ENCODE data around the gene TGM1.
A peak's percentile ranks its signal among the peaks of the same experiment; 100 is the strongest.

The TGM1 gene

GRCh38 chr14:24292118-24292807 lies 29.3 kb upstream of the TGM1 start:
- DNase-seq: no peak

- no peak for DNase-seq
Observed at GRCh38 chr14:24291446-24292117, 28.6 kb upstream of the TGM1 start.

DNA sequence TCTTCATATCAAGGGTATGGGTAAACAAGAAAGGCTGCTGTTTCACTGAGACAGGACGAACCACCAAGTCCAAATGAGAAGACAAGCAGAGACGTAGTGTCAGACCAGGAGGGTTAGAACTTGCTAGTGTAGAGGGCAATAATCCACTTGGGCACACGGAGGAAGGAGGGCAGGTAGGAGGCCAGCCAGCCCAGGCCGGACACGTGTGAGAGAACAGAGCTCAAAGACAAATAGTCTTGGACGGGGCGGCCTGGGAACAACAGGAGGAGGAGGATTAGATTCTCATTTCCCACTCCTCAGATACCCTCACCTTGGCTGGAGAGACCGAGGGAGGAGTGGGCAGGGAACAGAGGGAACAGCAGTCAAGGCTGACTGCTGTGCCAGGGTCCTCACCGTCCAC lies 27.8 kb upstream of the TGM1 start:
- DNase-seq: no peak

DNA sequence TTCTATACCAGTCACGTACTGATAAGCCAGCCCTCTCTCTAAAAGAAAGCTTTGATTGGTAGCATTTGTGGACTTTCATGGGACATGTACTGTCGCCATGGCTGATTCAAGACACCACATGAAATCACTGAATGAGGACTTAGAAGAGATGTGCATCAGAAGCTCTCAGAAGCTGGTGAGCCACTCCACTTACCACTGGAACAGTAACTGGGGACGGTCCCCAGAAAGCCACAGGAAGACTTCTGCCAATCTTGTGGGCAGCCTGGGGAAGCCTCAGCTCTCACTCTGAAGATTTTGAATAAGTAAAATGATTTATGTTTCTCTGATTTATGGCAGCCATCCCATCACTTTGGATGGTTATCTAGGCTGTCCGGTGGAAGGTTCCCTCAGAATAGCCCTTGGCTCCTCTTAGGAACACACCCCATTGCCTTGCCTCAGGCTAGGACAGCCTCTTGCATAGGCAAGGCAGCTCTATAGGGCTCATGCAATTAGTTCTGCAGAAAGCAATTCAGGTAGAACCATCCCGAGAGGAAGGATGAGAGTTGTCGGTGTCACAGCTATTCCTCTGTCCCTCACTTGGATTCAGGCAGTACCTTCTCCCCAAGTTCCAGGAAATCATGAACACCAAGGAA lies 26.8 kb upstream of the TGM1 start:
- DNase-seq: no peak

GRCh38 chr14:24286996-24287395 lies 24.0 kb upstream of the TGM1 start:
- DNase-seq: no peak

DNA sequence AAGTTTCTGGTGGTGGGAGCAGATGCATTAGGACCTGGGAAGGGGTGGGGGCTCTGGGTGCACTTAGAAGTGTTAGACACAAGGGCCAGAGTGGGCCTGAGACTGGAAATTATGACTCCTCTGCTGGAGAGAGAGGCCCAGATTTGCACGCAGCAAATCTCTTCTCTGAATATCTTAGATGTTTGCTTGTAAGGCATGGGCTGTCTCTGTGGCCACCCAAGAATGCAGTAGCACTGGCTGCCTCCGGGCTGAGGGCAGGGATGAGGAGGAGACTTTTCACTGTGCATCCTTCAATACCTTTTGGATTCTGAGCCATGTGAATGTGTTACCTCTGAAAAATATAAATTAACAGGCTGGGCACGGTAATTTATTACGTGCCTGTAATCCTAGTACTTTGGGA lies 22.4 kb upstream of the TGM1 start:
- DNase-seq: no peak

- no peak for DNase-seq
Observed at GRCh38 chr14:24284501-24285035, 21.6 kb upstream of the TGM1 start.

DNA sequence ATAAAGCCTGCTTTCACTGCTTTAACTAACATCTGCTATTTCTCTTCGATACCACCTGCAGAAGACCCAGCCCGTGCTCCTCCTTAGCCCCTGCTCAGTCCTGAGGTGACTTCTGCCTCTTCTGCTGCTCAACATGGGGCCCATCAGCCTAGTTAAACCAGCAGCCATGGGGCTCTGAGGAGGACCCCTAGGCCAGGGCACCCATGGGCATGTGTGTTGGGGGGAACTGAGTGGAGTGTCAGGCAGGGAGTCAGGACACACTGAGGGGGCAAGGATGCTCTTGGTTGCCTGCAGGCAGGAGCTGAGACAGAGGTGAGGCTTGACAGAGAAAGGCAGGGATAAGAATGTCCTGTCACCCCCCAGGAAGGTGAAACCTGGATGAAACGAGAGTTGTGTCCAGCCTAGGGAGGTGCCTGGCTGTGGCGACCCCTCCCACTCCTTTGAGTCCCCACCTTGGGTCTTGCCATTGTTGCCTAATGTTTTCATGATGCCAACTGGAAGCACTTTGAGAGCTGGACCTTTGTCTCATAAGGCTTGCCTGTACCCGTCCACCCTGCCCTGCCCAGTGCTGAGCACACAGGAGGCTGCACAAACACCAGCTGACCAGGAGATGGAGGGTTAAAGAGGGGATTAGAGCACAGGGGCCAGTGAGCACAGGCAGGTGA lies 21.0 kb upstream of the TGM1 start:
- no peak for DNase-seq

- DNase-seq: no peak
Observed at GRCh38 chr14:24282736-24283135, 19.8 kb upstream of the TGM1 start.

DNA sequence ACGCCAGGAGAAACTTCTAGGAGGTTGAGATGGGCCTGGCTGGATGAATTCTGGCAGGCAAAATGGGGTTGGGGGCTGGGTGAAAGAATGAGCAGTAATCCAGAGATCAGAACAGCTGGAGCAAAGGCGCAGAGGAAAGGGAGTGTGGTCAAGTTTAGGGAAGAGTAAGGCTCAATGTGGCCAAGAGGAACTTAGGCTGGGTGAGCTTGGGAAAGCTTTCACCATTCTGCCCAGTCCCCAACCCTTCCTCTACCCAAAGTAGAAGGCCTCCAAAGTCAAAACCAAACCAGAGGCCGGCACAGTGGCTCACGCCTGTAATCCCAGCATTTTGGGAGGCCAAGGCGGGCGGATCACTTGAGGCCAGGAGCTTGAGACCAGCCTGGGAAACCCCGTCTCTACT lies 18.7 kb upstream of the TGM1 start:
- no peak for DNase-seq

- no peak for DNase-seq
Observed at GRCh38 chr14:24280797-24281460, 18.0 kb upstream of the TGM1 start.

DNA sequence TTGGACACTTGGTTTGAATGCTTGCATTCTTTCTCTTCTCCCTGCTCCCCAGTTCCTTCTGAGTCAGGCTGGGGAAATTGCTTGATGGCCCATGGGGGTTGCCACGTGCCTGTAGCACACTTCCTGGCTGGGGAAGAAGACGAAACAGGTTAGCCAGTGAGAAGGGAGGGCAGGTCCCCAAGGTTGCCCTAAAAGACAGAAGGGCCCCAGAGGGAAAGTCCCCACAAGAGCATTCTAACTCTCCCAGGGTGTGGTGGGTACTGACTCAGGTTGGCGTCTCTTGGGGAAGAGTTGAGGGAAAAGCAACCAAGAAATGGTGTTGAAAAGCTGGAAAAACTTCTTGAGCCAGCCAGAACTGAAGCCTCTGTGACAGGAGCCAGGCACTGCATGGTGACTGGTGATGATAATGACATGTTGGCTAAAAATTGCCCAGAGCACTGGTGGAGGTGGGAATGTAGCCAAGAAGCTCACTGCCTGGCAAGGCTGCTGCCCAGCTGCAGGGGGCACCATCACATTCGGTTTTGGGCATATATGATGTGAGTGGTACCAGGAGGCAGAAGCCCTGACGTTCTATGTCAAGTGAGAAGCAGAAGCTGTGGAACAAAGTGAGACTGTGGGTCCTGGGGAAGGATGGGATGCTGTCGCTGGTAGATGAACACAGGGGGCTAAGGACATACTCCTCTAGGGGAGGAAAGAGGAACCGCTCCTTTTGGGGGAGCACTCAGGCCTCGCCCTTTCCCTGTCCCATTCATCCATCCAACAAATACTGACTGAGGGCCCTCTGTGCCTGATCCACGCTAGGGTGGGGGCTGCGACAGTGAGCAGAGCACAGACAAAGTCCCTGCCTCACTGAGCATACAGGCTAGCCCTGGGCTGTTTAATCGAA lies 16.6 kb upstream of the TGM1 start:
- no peak for DNase-seq

GRCh38 chr14:24278424-24278823 lies 15.4 kb upstream of the TGM1 start:
- DNase-seq: no peak

GRCh38 chr14:24277606-24278321 lies 14.8 kb upstream of the TGM1 start:
- DNase-seq: no peak

GRCh38 chr14:24277071-24277470 lies 14.1 kb upstream of the TGM1 start:
- no peak for DNase-seq

- DNase-seq: no peak
Observed at GRCh38 chr14:24274101-24274543, 11.1 kb upstream of the TGM1 start.

DNA sequence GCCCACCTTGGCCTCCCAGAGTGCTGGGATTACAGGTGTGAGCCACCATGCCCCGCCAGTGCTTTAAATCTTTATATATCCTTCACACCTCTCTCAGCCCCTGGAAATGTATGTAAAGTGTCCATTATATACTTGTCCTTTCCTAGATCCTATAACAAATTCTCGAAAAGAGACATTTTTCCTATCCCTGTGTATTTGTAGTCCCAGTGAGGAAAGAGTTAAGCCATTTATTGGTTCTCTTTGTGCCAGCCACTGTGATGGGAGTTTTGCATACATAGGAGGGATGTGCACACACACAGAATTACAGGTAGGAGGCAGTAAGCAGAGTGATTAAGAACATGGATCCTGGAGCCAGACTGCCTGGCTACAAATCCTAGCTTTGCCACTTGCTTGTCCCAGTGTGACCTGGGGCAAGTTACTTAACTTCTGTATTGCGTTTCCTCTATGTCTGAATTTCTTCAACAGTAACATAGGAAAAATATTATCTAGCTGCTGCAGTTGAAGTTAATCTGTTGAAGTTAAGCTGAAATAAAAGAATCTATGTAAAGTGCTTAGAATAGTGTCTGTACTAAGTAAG lies 10.5 kb upstream of the TGM1 start:
- DNase-seq: no peak

DNA sequence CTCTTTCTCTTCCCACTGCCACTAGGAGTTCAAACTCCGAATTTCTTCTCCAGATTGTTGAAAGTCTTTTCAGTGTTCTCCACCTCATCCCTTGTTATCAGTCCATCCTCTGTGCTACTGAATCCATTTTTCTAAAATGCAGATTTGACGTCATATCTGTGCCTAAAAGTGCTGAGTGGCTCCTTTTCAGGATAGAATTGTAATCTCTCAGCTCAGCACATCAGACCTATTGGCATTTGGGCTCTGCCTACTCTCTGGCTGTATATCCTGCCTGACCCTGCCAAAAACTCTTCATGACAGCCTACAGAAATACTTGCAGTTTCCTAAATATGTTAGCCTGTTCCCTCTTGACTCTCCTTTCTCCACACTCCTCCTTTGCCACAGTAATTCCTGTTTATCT lies 9.5 kb upstream of the TGM1 start:
- no peak for DNase-seq

GRCh38 chr14:24271834-24272263 lies 8.9 kb upstream of the TGM1 start:
- DNase-seq: no peak

DNA sequence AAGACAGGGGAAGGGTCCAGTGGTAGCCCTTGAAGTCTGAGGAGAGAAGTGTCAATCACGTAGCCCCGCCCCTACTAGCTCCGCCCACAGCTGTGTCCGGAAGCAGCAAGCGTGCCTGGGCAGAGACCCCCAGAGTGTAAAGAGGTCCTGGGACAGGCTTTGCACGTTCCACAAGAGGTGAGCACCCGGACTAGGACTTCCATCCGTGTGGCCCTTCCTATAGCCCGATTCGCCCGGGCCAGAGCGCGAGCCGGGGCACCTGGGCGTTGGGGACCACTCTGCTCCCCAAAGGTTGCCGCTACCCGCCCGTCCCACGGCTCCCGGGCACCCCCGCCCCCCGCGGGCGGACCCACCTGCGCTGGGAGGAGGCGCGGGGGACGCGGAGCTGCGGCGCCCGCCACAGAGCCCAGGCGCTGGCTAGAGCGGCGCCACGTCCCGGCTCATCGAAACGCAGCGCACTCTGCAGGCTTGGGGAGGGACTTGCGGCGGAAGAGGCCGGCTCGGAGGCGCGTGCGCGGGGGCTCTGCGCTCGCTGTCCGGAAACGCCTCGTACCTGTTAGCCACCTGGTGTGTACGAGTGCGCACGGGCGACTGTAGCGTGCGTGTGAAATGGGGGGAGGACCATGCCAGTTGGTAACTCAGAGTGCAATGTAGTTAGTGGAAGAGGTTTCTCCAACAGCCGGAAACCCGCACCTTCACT lies 8.3 kb upstream of the TGM1 start, which contains the start of gene RABGGTA:
Gene RABGGTA, minus strand, starts transcription at position 464 of the 700 bp plus-strand sequence. CDS start 482 bp downstream, outside the sequence.
- peak; percentile 91 for DNase-seq

Data from activated gamma-delta T cell (primary cell).